H1 (cell line): ENCODE measurements around the gene BTBD3. TPM values are rescaled to one million over a fixed set of nuclear protein-coding genes. Genes with fewer than 3 reads are reported as not detected.

Experiments used
- CTCF ChIA-PET: fragments of 300-600 bp; sonication (Branson Sonifier 250); formaldehyde crosslinking; loops from one replicate; lab custom pipeline; 2021; ENCODE audit not compliant: partially characterized antibody; lab: Charles Lee
- POLR2A ChIA-PET: fragments of 300-600 bp; sonication (Branson Sonifier 250); formaldehyde crosslinking; loops from one replicate; lab custom pipeline; 2021; ENCODE audit warnings: inconsistent platforms; ENCODE audit not compliant: partially characterized antibody; lab: Charles Lee
- DNase-seq, 2 experiments: peaks; one replicate each; pipeline versions ENCODE4 v3.0.0 to v3.0.0-alpha.2; 2010 to 2022; ENCODE audit warnings: low spot score in 2 of 2, low read depth in 1 of 2, mixed read lengths in 1 of 2
- FAIRE-seq: peaks from 2 replicates; lab custom pipeline; 2011; peaks lifted over from hg19 to GRCh38; lab: Jason Lieb, UNC
- H2AFZ ChIP-seq: 2 replicates; pipeline ENCODE4 v1.8.1; 2012; ENCODE audit warnings: low read length, inconsistent platforms
- H2AK5ac ChIP-seq: 2 replicates; pipeline ENCODE4 v1.6.1; 2013; ENCODE audit warnings: low read depth, low read length
- H2BK120ac ChIP-seq: replicated peaks from 2 replicates; pipeline ENCODE3; 2013; ENCODE audit warnings: low read depth, low read length, inconsistent platforms
- H2BK12ac ChIP-seq: 2 replicates; pipeline ENCODE4 v1.6.1; 2013; ENCODE audit warnings: low read depth, low read length
- H2BK15ac ChIP-seq: 2 replicates; pipeline ENCODE4 v1.6.1; 2013; ENCODE audit warnings: low read length
- H2BK20ac ChIP-seq: 2 replicates; pipeline ENCODE4 v1.6.1; 2013; ENCODE audit warnings: low read length
- H2BK5ac ChIP-seq: 2 replicates; pipeline ENCODE4 v1.6.1; 2013; ENCODE audit warnings: low read depth, low read length
- H3K14ac ChIP-seq: 2 replicates; pipeline ENCODE4 v1.6.1; 2013; ENCODE audit warnings: inconsistent platforms; ENCODE audit not compliant: insufficient read length
- H3K18ac ChIP-seq: 2 replicates; pipeline ENCODE4 v1.6.1; 2013; ENCODE audit warnings: low read length; ENCODE audit errors: extremely low read depth
- H3K23ac ChIP-seq: 2 replicates; pipeline ENCODE4 v1.6.1; 2013; ENCODE audit warnings: inconsistent platforms; ENCODE audit not compliant: insufficient read length
- H3K23me2 ChIP-seq: 2 replicates; pipeline ENCODE4 v1.6.1; 2013; ENCODE audit warnings: low read depth, low read length
- H3K27ac ChIP-seq: 2 replicates; pipeline ENCODE4 v1.6.1; 2011; ENCODE audit warnings: low read depth, low read length, inconsistent platforms
- H3K27me3 ChIP-seq, 4 experiments: replicated peaks in 1 of 4; 1 replicate in 1 of 4; 2 replicates in 3 of 4; pipeline versions ENCODE4 v1.6.1 to v1.8.1; 2011 to 2013; ENCODE audit warnings: low read length in 3 of 4, mild to moderate bottlenecking in 3 of 4, inconsistent platforms in 2 of 4, mixed read lengths in 2 of 4, moderate library complexity in 1 of 4; ENCODE audit not compliant: control insufficient read depth in 3 of 4, insufficient read depth in 3 of 4; ENCODE audit errors: extremely low read depth in 1 of 4
- H3K36me3 ChIP-seq, 4 experiments: 2 replicates each; pipeline versions ENCODE4 v1.6.1 to v1.8.1; 2011 to 2013; ENCODE audit warnings: mild to moderate bottlenecking in 4 of 4, low read length in 3 of 4, moderate library complexity in 2 of 4, control low read depth in 1 of 4, inconsistent platforms in 1 of 4; ENCODE audit not compliant: insufficient read depth in 4 of 4, control insufficient read depth in 2 of 4
- H3K4ac ChIP-seq: replicated peaks from 2 replicates; pipeline ENCODE3; 2013; ENCODE audit warnings: low read length, low read depth, mixed read lengths, inconsistent platforms; ENCODE audit not compliant: insufficient read length
- H3K4me1 ChIP-seq, 4 experiments: replicated peaks in 1 of 4; 1 replicate in 1 of 4; 2 replicates in 3 of 4; pipeline versions ENCODE4 v1.6.1 to v1.8.1; 2011 to 2013; ENCODE audit warnings: low read length in 3 of 4, inconsistent platforms in 2 of 4, mixed read lengths in 1 of 4; ENCODE audit not compliant: insufficient read depth in 4 of 4, control insufficient read depth in 3 of 4
- H3K4me2 ChIP-seq, 2 experiments: 2 replicates each; pipeline versions ENCODE4 v1.6.1 to v1.8.1; 2011 to 2013; ENCODE audit warnings: low read depth in 2 of 2, low read length in 2 of 2, control low read depth in 1 of 2, inconsistent platforms in 1 of 2, mild to moderate bottlenecking in 1 of 2; ENCODE audit not compliant: insufficient read depth in 1 of 2
- H3K4me3 ChIP-seq, 4 experiments: fragments of 200-600, 300-600 bp in 1 of 4; sonication (generic), shearing (Covaris generic), sonication (Bioruptor Twin) in 1 of 4; 2 replicates each; pipeline versions ENCODE4 v1.5.1 to v1.8.1; 2011 to 2016; ENCODE audit warnings: low read length in 4 of 4, low read depth in 3 of 4, control low read depth in 2 of 4, inconsistent platforms in 2 of 4, mild to moderate bottlenecking in 2 of 4, mixed read lengths in 1 of 4, moderate library complexity in 1 of 4; ENCODE audit not compliant: insufficient read depth in 2 of 4; ENCODE audit errors: extremely low read depth in 1 of 4
- H3K56ac ChIP-seq: replicated peaks from 2 replicates; pipeline ENCODE3; 2013; ENCODE audit warnings: low read depth, mild to moderate bottlenecking, mixed read lengths, low read length, inconsistent platforms; ENCODE audit not compliant: insufficient read length
- H3K79me1 ChIP-seq: 2 replicates; pipeline ENCODE4 v1.6.1; 2013; ENCODE audit warnings: low read depth, low read length, control low read depth
- H3K79me2 ChIP-seq, 2 experiments: 2 replicates each; pipeline versions ENCODE4 v1.6.1 to v1.8.1; 2012 to 2013; ENCODE audit warnings: low read length in 2 of 2, mild to moderate bottlenecking in 2 of 2, inconsistent platforms in 1 of 2; ENCODE audit not compliant: insufficient read depth in 2 of 2, control insufficient read depth in 1 of 2
- H3K9ac ChIP-seq, 4 experiments: replicated peaks in 1 of 4; 1 replicate in 1 of 4; 2 replicates in 3 of 4; pipeline versions ENCODE4 v1.6.1 to v1.8.1; 2011 to 2013; ENCODE audit warnings: low read depth in 3 of 4, low read length in 3 of 4, control low read depth in 2 of 4, mild to moderate bottlenecking in 2 of 4, moderate library complexity in 2 of 4, inconsistent platforms in 1 of 4; ENCODE audit errors: extremely low read depth in 1 of 4
- H3K9me3 ChIP-seq, 2 experiments: 2 replicates each; pipeline versions ENCODE4 v1.6.1 to v1.8.1; 2012 to 2013; ENCODE audit warnings: mild to moderate bottlenecking in 2 of 2, moderate library complexity in 2 of 2, control low read depth in 1 of 2, inconsistent platforms in 1 of 2, low read depth in 1 of 2, low read length in 1 of 2, mixed read lengths in 1 of 2; ENCODE audit not compliant: insufficient read depth in 2 of 2
- H4K20me1 ChIP-seq, 2 experiments: replicated peaks in 1 of 2; 2 replicates each; pipeline versions ENCODE3 to v1.8.1; 2011 to 2013; ENCODE audit warnings: inconsistent platforms in 2 of 2, low read length in 2 of 2, mild to moderate bottlenecking in 1 of 2; ENCODE audit not compliant: insufficient read depth in 2 of 2, control insufficient read depth in 1 of 2
- H4K5ac ChIP-seq: 2 replicates; pipeline ENCODE4 v1.6.1; 2013; ENCODE audit warnings: low read length, low read depth, mixed read lengths, inconsistent platforms; ENCODE audit not compliant: insufficient read length
- H4K8ac ChIP-seq: 2 replicates; pipeline ENCODE4 v1.8.0; 2013; ENCODE audit warnings: mild to moderate bottlenecking, moderate library complexity, low read length, inconsistent platforms; ENCODE audit not compliant: insufficient read depth; ENCODE audit errors: extremely low read depth
- H4K91ac ChIP-seq: replicated peaks from 2 replicates; pipeline ENCODE3; 2013; ENCODE audit warnings: low read length, mixed read lengths, inconsistent platforms; ENCODE audit not compliant: insufficient read length
- BRCA1 ChIP-seq: IDR thresholded peaks from 2 replicates; pipeline ENCODE4 v1.6.1; 2012; ENCODE audit warnings: low read depth, low read length, improper control_type of control experiment
- NRF1 ChIP-seq: IDR thresholded peaks from 2 replicates; pipeline ENCODE4 v1.6.1; 2011; ENCODE audit warnings: mild to moderate bottlenecking, low read depth, low read length, improper control_type of control experiment
- RFX5 ChIP-seq: IDR thresholded peaks from 2 replicates; pipeline ENCODE4 v1.6.1; 2011; ENCODE audit warnings: low read depth, low read length, improper control_type of control experiment, borderline replicate concordance
- WGBS, 2 experiments: shearing (Covaris generic) in 1 of 2; methylation state at CpG; one replicate each; pipeline versions ENCODE4 v1.1.6 to v1.1.7; 2013 to 2015; ENCODE audit warnings: low lambda C conversion rate in 2 of 2, mixed read lengths in 2 of 2, inconsistent platforms in 1 of 2, low coverage in 1 of 2, missing lambda C conversion rate in 1 of 2; ENCODE audit not compliant: insufficient replicate concordance in 2 of 2, insufficient coverage in 1 of 2, insufficient read length in 1 of 2; ENCODE audit errors: extremely low coverage in 1 of 2, missing lambda C conversion rate in 1 of 2; 5-methylcytosine and 5-hydroxymethylcytosine counted together
- polyA plus RNA-seq, 7 experiments: library from polyadenylated mRNA; depleted of rRNA in 3 of 7; stranded (reverse) in 5 of 7; unstranded in 2 of 7; fragments of >200 nt in 5 of 7; fragments of 200-250 nt in 2 of 7; gene quantifications; 1 replicate in 5 of 7; 2 replicates in 1 of 7; 4 replicates in 1 of 7; pipeline versions ENCODE4 v1.2.1 to v1.2.3, GENCODE V29; 2011 to 2013; ENCODE audit warnings: missing spikeins in 2 of 7, mixed read lengths in 2 of 7
- total RNA-seq: library from RNA; stranded (reverse); fragmentation: NEBNext Ultra II Directional; extraction: Animal tissue kit (Norgen Biotek cat#: 25700); gene quantifications from 2 replicates; pipeline ENCODE4 v1.2.1, GENCODE V29; 2021

BTBD3 gene
- total and polyA plus RNA-seq, 2 of the 8 experiments (the other 6 are each of a cell fraction or from before 2014, with no cell fraction given): 36.7 to 45.5 TPM

GRCh38 chr20:11918391-11918845 lies 725 bp downstream of the BTBD3 start:
- Histone ChIP-seq H3K4me1 (peaks cover 0 to 5% (median 1%) of the 10 kb centered on the region in 4 experiments; a peak in 3 of 7 replicates), H4K20me1 (peaks cover 2 to 10% of the 10 kb centered on the region in 2 experiments), H3K27me3 (no peaks in the 10 kb centered on the region), H2BK15ac (no peak overlapping the region), H2BK5ac (no peak overlapping the region), H3K18ac (no peak overlapping the region), H2BK120ac (no peak overlapping the region), H3K23me2 (no peaks in the 10 kb centered on the region), H3K4me2 (no peak overlapping the region), H3K79me2 (peaks cover 0 to 87% of the 10 kb centered on the region in 2 experiments; a peak in 3 of 4 replicates), H3K79me1 (no peaks in the 10 kb centered on the region; the same call in 1 of the 2 replicates), H4K91ac (no peak overlapping the region), H2AK5ac (no peak overlapping the region), H3K9me3 (no peaks in the 10 kb centered on the region), H3K56ac (no peak overlapping the region), H2BK12ac (no peak overlapping the region), H2AFZ (no peak overlapping the region), H2BK20ac (no peak overlapping the region), H4K8ac (no peak overlapping the region), H3K36me3 (peaks cover 2 to 26% (median 11%) of the 10 kb centered on the region in 4 experiments; a peak in 6 of 8 replicates), H3K9ac (no peak overlapping the region), H3K4ac (no peak overlapping the region), H4K5ac (no peak overlapping the region), H3K27ac (no peak overlapping the region), H3K14ac (no peak overlapping the region), H3K4me3 (no peak overlapping the region), H3K23ac (no peak overlapping the region)
- TF ChIP-seq BRCA1 (no peak), NRF1 (no peak), RFX5 (no peak)
- POLR2A ChIA-PET: no interaction called here
- CTCF ChIA-PET: interaction anchor here (0.6 to 1.5 kb wide), 5 partner anchors 8 to 242 kb away, joined by 3 to 9 read pairs (median 3); no protein-coding TSS in a partner anchor
- FAIRE-seq (no peak), DNase-seq (no peak)
- 92% methylated on average over 5 of the region's 5 CpGs; no CpG with 5 or more reads in 1 of the 2 experiments for WGBS, 2 experiments
